ENCODE results near the gene ZBTB1. TPM values are rescaled to one million over a fixed set of nuclear protein-coding genes. Genes with fewer than 3 reads are reported as not detected.

Gene ZBTB1
- total and polyA plus RNA-seq, 3 donors from 2014 or later = 20.8 to 34.7 (median 33.2) TPM

GRCh38 chr14:64491637-64492036, 12.9 kb upstream of the ZBTB1 start:
- no peak overlapping the region for H3K4me3 ChIP-seq

GRCh38 chr14:64493455-64493854, 11.1 kb upstream of the ZBTB1 start:
- Histone ChIP-seq H3K9me3 (no peaks in the 10 kb centered on the region), H3K4me3 (no peak overlapping the region), H3K27ac (peak overlapping the region; percentile 17 to 63), H3K27me3 (no peaks in the 10 kb centered on the region), H3K36me3 (ENCODE audit: low read depth, missing control alignments) (no peaks in the 10 kb centered on the region), H3K4me1 (peaks cover 28% of the 10 kb centered on the region)
- intact Hi-C loops (cut with DNase I; ENCODE audit: low total_unique reads) = no loop called here
- TF ChIP-seq POLR2A (IDR thresholded peaks at IDR 0.05) (no peak), CTCF (IDR thresholded peaks at IDR 0.05) (no peak)
- WGBS, 2 donors = 70 to 81% methylated on average over 3 of the region's 3 CpGs
- DNase-seq = no peak

More at GRCh38 chr14:64491637-64492036, 12.9 kb upstream of the ZBTB1 start:
- TF ChIP-seq CTCF (IDR thresholded peaks at IDR 0.05) = no peak
- no peak for TF ChIP-seq POLR2A (IDR thresholded peaks at IDR 0.05)
- WGBS, 2 donors = 69 to 78% methylated on average over 2 of the region's 2 CpGs
- no peaks in the 10 kb centered on the region for H3K27me3 ChIP-seq
- peaks cover 28% of the 10 kb centered on the region for H3K4me1 ChIP-seq
- H3K36me3 ChIP-seq (ENCODE audit: low read depth, missing control alignments) = no peaks in the 10 kb centered on the region
- no peaks in the 10 kb centered on the region for H3K9me3 ChIP-seq
- intact Hi-C loops (cut with DNase I; ENCODE audit: low total_unique reads) = no loop called here
- peak overlapping the region in 1 of 2 donors; percentile 29 for H3K27ac ChIP-seq
- no peak for DNase-seq

GRCh38 chr14:64495252-64495651, 9.3 kb upstream of the ZBTB1 start:
- Histone ChIP-seq H3K4me3 (no peak overlapping the region), H3K9me3 (no peaks in the 10 kb centered on the region), H3K36me3 (ENCODE audit: low read depth, missing control alignments) (no peaks in the 10 kb centered on the region), H3K27me3 (no peaks in the 10 kb centered on the region), H3K27ac (no peak overlapping the region), H3K4me1 (peaks cover 28% of the 10 kb centered on the region)
- TF ChIP-seq CTCF (IDR thresholded peaks at IDR 0.05) = no peak
- no peak for TF ChIP-seq POLR2A (IDR thresholded peaks at IDR 0.05)
- intact Hi-C loops (cut with DNase I; ENCODE audit: low total_unique reads) = no loop called here
- no peak for DNase-seq

- H3K9me3 ChIP-seq = no peaks in the 10 kb centered on the region
- peaks cover 29% of the 10 kb centered on the region for H3K4me1 ChIP-seq
- no peak for DNase-seq
- H3K27me3 ChIP-seq = no peaks in the 10 kb centered on the region
- no peak overlapping the region for H3K4me3 ChIP-seq
- TF ChIP-seq CTCF (IDR thresholded peaks at IDR 0.05) (no peak), POLR2A (IDR thresholded peaks at IDR 0.05) (no peak)
- no peak overlapping the region for H3K27ac ChIP-seq
- no peaks in the 10 kb centered on the region for H3K36me3 ChIP-seq (ENCODE audit: low read depth, missing control alignments)
- intact Hi-C loops (cut with DNase I; ENCODE audit: low total_unique reads) = no loop called here
Measured at GRCh38 chr14:64496764-64497163, 7.8 kb upstream of the ZBTB1 start.

- DNase-seq = no peak
- H3K9me3 ChIP-seq = no peaks in the 10 kb centered on the region
- peaks cover 20% of the 10 kb centered on the region for H3K4me1 ChIP-seq
- TF ChIP-seq CTCF (IDR thresholded peaks at IDR 0.05) = no peak
- no peak for TF ChIP-seq POLR2A (IDR thresholded peaks at IDR 0.05)
- no peak overlapping the region for H3K27ac ChIP-seq
- no peaks in the 10 kb centered on the region for H3K36me3 ChIP-seq (ENCODE audit: low read depth, missing control alignments)
- intact Hi-C loops (cut with DNase I; ENCODE audit: low total_unique reads) = no loop called here
- no peaks in the 10 kb centered on the region for H3K27me3 ChIP-seq
- 96 to 100% methylated on average over 1 of the region's 1 CpG for WGBS, 2 donors
- H3K4me3 ChIP-seq = no peak overlapping the region
Measured at GRCh38 chr14:64500088-64500487, 4.5 kb upstream of the ZBTB1 start.

Data from testis (tissue), 3 donors.